HG03139 (cell line): ENCODE data around the gene RET.

ENCODE experiments used
- ATAC-seq: cut with Tn5 transposase; IDR thresholded peaks from one replicate; pipeline ENCODE4 v1.9.1; 2021; ENCODE audit not compliant: unreplicated experiment

Gene RET

DNA sequence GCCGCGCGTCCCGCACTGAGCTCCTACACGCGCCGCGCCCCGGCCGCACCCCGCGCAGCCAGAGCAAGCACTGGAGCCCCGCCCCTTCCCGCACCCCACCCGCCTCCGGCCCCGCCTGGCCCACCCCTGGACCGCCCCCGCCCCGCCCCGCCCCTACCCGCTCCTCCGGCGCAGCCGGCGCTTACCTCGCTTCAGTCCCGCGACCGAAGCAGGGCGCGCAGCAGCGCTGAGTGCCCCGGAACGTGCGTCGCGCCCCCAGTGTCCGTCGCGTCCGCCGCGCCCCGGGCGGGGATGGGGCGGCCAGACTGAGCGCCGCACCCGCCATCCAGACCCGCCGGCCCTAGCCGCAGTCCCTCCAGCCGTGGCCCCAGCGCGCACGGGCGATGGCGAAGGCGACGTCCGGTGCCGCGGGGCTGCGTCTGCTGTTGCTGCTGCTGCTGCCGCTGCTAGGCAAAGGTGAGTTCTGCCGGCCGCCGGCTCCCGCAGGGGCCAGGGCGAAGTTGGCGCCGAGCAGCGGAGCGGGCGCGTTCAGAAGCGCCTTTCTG, at the start of gene RET:
Gene RET (plus strand): TSS at position 194 of the 545 bp plus-strand sequence. CDS start 190 bp downstream, at position 384.
- ATAC-seq = no peak

GRCh38 chr10:43027331-43027955, 49.4 kb upstream of the RET start:
- no peak for ATAC-seq

- ATAC-seq = no peak
Observed at GRCh38 chr10:43028143-43028542, 48.7 kb upstream of the RET start.

DNA sequence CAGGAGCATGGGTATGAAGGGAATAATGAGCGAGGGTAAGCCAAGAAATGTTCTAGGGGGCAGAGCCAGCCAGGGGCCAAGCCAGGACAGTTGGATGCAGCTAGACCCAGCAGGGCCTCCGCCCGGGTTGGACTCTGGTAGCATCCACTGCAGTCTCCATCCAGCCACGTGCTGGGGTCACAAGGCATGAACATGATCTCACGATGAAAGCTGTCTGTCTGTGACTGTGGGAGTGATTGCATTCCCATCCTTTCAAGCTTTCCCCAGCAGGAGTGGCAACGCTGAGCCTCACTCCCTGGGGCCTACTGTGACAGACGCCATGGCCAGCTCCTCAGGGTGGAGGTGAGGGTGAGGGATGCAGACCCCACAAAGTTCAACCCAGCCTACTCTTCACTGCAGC, 47.8 kb upstream of the RET start:
- ATAC-seq = no peak

DNA sequence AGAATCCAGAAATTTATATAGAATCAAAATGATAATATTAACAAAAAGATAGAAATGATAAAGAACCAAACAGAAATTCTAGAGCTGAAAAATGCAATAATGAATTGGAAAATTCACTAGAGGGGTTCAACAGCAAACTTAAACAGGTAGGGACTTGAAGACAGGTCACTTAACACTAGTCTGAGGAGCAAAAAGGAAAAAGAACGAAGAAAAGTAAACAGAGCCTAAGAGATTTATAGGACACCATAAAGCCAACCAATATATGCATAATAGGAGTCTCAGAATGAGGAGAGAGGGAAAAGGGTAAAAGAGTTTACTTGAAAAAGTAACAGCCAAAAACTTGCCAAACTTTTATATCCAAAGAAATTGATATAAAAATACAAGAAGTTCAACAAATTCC, 44.3 kb upstream of the RET start:
- no peak for ATAC-seq

DNA sequence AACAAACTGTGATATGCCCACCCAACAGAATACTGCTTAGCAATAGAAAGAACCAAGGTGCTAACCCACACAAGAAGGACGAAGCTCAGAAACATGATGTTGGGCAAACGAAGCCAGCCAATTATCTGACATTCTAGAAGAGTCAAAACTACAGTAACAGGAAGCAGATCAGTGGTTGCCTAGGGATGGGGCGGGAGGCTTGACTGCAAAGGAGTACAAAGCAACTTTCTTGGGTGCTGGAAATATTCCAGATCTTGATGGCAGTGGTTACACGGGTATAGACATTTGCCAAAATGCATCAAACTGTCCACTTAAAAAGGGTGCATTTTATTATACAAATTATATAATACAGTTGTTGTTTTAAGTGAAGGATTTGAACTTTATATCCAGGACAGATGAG, 41.1 kb upstream of the RET start:
- ATAC-seq = no peak

DNA sequence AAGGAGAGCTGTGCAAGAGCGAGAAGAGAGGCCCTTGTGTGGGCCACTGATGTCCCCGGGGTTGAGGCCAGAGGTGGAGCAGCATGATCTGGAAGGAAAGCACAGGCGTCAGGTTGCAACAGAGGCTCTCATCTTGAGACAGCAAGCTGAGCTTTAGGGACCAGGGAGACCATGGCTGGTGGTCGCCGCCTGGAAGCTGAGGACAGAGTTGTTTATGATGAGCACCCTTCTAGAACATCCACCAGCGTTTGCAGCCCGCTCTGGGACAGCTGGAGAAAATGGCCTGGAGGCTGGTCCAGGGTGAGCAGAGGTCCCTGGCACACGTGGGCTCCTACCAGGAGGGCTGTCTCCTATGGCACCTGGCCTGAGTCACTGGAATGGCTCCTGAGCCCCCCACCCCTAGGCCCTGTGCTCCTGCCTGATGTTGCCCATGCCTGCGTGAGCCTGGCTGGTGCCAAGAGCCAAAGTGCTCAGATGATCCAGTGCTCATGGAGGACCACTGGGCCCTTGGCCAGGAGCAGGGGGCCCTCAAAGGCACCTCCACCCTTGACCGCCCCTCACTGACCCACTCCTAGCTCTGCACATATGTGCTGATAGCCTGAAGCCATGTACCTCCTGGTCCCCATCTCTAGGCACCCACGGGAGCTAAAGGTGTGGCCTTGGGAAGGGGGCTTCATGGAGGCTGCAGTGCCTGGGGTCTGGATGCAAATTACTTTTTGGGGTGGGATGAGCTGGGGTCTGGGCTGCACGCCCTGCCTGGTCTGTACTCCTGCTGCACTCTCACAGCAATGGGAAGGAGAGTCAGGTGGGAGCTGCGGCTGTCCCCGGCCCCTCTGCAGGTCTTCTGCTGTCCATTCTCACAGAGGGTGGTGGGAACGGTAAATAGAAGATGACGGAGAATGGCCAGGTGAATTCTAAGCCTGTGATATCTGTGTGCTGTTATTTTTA, 40.1 kb upstream of the RET start:
- ATAC-seq = no peak

DNA sequence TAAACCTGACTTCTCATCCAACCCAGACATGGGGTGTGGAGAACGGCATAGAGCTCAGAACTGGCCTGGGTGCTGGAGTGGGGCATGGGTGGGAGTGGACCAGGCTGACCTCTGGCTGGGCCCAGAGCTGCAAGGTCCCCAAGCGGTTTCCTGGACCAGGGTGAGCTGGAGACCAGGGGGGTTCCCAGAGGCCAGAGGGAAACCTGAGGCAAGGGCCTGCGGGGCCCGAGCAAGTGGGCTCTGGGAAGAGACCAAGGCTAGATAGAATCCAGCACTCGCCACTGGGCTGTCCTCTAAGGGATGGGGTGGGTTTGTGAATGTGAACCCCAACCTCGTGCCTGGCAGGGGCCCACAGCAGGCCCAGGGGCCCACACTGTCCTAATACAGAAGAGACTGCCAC, 39.4 kb upstream of the RET start:
- no peak for ATAC-seq

DNA sequence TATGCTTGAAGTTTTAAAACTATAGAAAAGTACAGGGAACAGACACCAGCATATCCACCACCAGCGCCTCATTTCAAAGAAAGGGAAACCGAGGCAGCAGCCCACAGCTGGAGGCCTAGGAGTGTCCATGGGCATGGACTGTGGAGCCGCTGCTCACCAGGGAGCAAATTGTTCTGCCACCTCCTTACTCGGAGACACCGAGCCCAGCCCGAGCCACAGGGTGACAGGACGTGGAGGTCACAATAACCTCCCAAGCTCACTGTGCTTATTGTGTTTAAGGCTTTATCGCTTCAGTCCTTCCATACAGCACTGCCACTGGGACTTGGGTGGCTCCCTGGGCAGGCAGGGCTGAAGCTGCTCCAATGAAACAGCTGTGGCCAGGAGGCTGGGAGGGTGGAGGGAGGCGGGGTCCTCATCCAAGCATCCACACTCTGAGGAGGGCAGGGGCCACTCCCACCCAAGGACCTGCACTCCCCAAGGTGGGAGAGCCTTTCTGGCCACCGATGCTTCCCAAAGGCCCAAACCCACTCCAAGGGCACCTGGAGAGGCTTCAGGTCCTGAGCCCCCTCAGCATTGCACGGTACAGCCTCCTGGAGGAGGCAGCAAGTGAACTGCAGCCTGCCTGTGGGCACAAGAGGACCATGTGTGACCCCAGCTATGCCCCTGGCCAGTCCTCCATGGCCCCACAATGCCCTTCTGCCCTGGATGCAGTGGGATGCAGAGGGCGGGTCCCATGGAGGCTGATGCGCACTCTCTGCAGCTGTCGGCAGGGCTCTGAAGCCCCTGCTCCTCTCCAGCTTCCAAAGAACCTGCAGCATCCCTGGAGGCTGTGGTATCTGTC, 38.7 kb upstream of the RET start:
- ATAC-seq = no peak

- ATAC-seq = no peak
Observed at GRCh38 chr10:43038783-43039623, 37.9 kb upstream of the RET start.

GRCh38 chr10:43039624-43040481, 37.0 kb upstream of the RET start:
- no peak for ATAC-seq

GRCh38 chr10:43040482-43041256, 36.2 kb upstream of the RET start:
- no peak for ATAC-seq

- no peak for ATAC-seq
Observed at GRCh38 chr10:43041422-43042342, 35.2 kb upstream of the RET start.

DNA sequence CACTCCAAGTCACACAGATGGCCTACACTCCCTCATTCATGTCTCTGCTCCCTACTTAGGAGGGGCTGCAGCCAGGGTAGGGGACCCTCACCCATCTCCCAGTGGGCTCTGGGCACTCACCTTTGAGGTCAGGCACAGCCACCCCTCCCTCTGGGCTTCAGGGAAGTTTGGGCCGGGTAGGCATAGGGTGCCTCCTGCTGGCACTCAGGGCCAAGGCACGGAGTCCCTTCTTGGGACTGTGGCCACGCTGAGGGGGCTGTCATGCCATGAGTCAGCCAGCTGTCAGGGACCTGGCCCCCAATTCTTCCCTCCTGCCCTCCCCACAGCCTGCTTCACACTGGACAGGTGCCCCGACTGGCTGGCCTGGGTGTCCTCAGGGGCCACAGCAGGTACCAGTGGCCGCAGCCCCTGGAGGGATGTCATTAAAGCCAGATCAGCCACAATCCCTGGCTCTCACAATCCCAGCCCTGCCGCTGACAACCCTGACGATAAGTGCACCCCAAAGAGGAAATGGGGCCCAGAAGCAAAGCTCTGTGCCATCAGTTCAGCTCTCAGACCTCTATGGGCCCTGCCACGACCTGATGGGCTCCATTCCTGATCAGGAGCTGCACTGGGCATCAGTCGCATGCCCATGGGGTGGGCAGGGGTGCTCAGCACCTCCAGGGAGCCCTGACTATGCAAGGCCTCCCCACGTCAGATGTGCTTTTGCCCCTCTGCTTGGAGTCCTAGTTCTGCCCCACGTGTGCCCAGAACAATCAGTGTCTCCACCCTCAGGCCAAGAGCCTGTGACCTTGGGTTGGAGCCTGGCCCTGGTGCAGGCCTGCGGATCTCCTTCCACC, 34.1 kb upstream of the RET start:
- no peak for ATAC-seq

DNA sequence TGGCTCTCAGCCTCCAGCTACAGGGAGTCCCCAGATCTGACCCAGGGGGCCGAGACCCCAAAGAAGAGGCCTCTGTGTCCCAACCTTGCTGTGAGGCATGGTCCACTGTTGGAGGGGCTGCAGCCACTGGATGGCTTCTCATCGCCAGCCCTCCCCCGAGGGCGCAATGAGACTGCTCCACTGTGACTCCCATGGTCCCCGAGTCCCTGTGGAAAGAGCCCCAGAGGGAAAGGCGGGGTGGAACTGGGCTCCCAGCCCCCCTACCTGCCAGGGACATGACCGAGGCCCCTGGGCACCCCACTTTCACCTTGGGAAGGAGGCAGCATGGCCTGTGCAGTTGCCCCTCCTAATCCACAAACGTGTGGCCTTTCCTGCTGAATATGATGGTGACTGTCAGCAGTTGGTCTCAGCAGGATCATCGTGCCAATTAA, 33.5 kb upstream of the RET start:
- ATAC-seq = no peak

- no peak for ATAC-seq
Observed at GRCh38 chr10:43043773-43044447, 33.0 kb upstream of the RET start.
